ENCODE results near the gene DESI1.
"Not testable (repeated sequence)": the region's sequence is repeated elsewhere in the genome, so short reads cannot be mapped to it uniquely, and the experiment has no call there.

DESI1 gene

GRCh38 chr22:41585898-41586297 is 34.9 kb downstream of the DESI1 start:
- no peak for DNase-seq (ENCODE audit: low read depth in 2 of 2)

GRCh38 chr22:41584881-41585280 is 36.0 kb downstream of the DESI1 start:
- DNase-seq (ENCODE audit: low read depth in 2 of 2): no peak

GRCh38 chr22:41582694-41583093 is 38.1 kb downstream of the DESI1 start:
- no peak for DNase-seq (ENCODE audit: low read depth in 2 of 2)

GRCh38 chr22:41579997-41580355 is 40.9 kb downstream of the DESI1 start:
- no peak for DNase-seq (ENCODE audit: low read depth in 2 of 2)

- DNase-seq (ENCODE audit: low read depth in 2 of 2): no peak
Observed at GRCh38 chr22:41579297-41579996, 41.4 kb downstream of the DESI1 start.

GRCh38 chr22:41578818-41579217 is 42.0 kb downstream of the DESI1 start:
- DNase-seq (ENCODE audit: low read depth in 2 of 2): no peak

GRCh38 chr22:41578114-41578513 is 42.7 kb downstream of the DESI1 start:
- no peak for DNase-seq (ENCODE audit: low read depth in 2 of 2)

- DNase-seq (ENCODE audit: low read depth in 2 of 2): no peak
Observed at GRCh38 chr22:41576877-41577276, 44.0 kb downstream of the DESI1 start.

GRCh38 chr22:41575533-41575932 is 45.3 kb downstream of the DESI1 start:
- no peak for DNase-seq (ENCODE audit: low read depth in 2 of 2)

- DNase-seq (ENCODE audit: low read depth in 2 of 2): no peak
Observed at GRCh38 chr22:41574847-41575381, 45.9 kb downstream of the DESI1 start.

GRCh38 chr22:41573677-41574076 is 47.2 kb downstream of the DESI1 start:
- no peak for DNase-seq (ENCODE audit: low read depth in 2 of 2)

- not testable (repeated sequence) for DNase-seq (ENCODE audit: low read depth in 2 of 2)
Observed at GRCh38 chr22:41572305-41572704, 48.5 kb downstream of the DESI1 start.

GRCh38 chr22:41571786-41572185 is 49.1 kb downstream of the DESI1 start:
- no peak for DNase-seq (ENCODE audit: low read depth in 2 of 2)

GRCh38 chr22:41570221-41570620 is 50.6 kb downstream of the DESI1 start:
- DNase-seq (ENCODE audit: low read depth in 2 of 2): no peak

- DNase-seq (ENCODE audit: low read depth in 2 of 2): no peak
Observed at GRCh38 chr22:41568811-41569210, 52.0 kb downstream of the DESI1 start.

GRCh38 chr22:41567512-41567768 is 53.4 kb downstream of the DESI1 start:
- no peak for DNase-seq (ENCODE audit: low read depth in 2 of 2)

GRCh38 chr22:41565403-41566054 is 55.3 kb downstream of the DESI1 start:
- DNase-seq (ENCODE audit: low read depth in 2 of 2): no peak

GRCh38 chr22:41564563-41564962 is 56.3 kb downstream of the DESI1 start:
- DNase-seq (ENCODE audit: low read depth in 2 of 2): no peak

- DNase-seq (ENCODE audit: low read depth in 2 of 2): no peak
Observed at GRCh38 chr22:41563051-41563711, 57.7 kb downstream of the DESI1 start.

GRCh38 chr22:41562461-41562860 is 58.4 kb downstream of the DESI1 start:
- no peak for DNase-seq (ENCODE audit: low read depth in 2 of 2)

GRCh38 chr22:41561788-41562187 is 59.1 kb downstream of the DESI1 start:
- DNase-seq (ENCODE audit: low read depth in 2 of 2): no peak

- no peak for DNase-seq (ENCODE audit: low read depth in 2 of 2)
Observed at GRCh38 chr22:41561335-41561734, 59.5 kb downstream of the DESI1 start.

GRCh38 chr22:41560095-41560471 is 60.8 kb downstream of the DESI1 start:
- no peak for DNase-seq (ENCODE audit: low read depth in 2 of 2)

Data from activated CD4-positive, alpha-beta T cell treated with anti-CD3 and anti-CD28 coated beads for 24 hours (primary cell).